GM18499 (cell line): ENCODE data around the gene POLE.

ENCODE experiments used
- ATAC-seq: cut with Tn5 transposase; IDR thresholded peaks from one replicate; pipeline ENCODE4 v1.9.1; 2021; ENCODE audit warnings: moderate number of reproducible peaks; ENCODE audit not compliant: insufficient read depth, unreplicated experiment

POLE gene

GRCh38 chr12:132687211-132688164 lies at the start of gene POLE, which contains the start of gene PXMP2:
POLE (minus strand) TSS chr12:132687342; CDS start chr12:132687315, 27 bp downstream.
PXMP2 (plus strand) TSS chr12:132687587; CDS start chr12:132687671, 84 bp downstream.
- ATAC-seq = peak; percentile 84

- ATAC-seq = no peak
Observed at GRCh38 chr12:132736913-132737312, 49.8 kb upstream of the POLE start.

GRCh38 chr12:132736378-132736777 lies 49.2 kb upstream of the POLE start:
- ATAC-seq = no peak

- no peak for ATAC-seq
Observed at GRCh38 chr12:132735496-132735895, 48.4 kb upstream of the POLE start.

GRCh38 chr12:132734206-132734605 lies 47.1 kb upstream of the POLE start:
- no peak for ATAC-seq

- no peak for ATAC-seq
Observed at GRCh38 chr12:132731574-132731973, 44.4 kb upstream of the POLE start.

- ATAC-seq = no peak
Observed at GRCh38 chr12:132730353-132730752, 43.2 kb upstream of the POLE start.

- ATAC-seq = no peak
Observed at GRCh38 chr12:132729541-132730320, 42.6 kb upstream of the POLE start.

GRCh38 chr12:132728502-132728901 lies 41.4 kb upstream of the POLE start:
- no peak for ATAC-seq

- ATAC-seq = no peak
Observed at GRCh38 chr12:132727091-132727794, 40.1 kb upstream of the POLE start.

GRCh38 chr12:132726386-132726785 lies 39.2 kb upstream of the POLE start:
- no peak for ATAC-seq

GRCh38 chr12:132724506-132725241 lies 37.5 kb upstream of the POLE start:
- ATAC-seq = no peak

GRCh38 chr12:132723764-132724140 lies 36.6 kb upstream of the POLE start:
- ATAC-seq = no peak

- no peak for ATAC-seq
Observed at GRCh38 chr12:132723015-132723763, 36.0 kb upstream of the POLE start.

GRCh38 chr12:132720606-132721345 lies 33.6 kb upstream of the POLE start:
- no peak for ATAC-seq

GRCh38 chr12:132719954-132720324 lies 32.8 kb upstream of the POLE start:
- no peak for ATAC-seq

GRCh38 chr12:132719141-132719953 lies 32.2 kb upstream of the POLE start:
- ATAC-seq = no peak

- ATAC-seq = no peak
Observed at GRCh38 chr12:132718644-132719043, 31.5 kb upstream of the POLE start.
